HG02588 (cell line): ENCODE data around the gene ANKH.

Source experiments
- ATAC-seq: cut with Tn5 transposase; IDR thresholded peaks from one replicate; pipeline ENCODE4 v1.9.1; 2021; ENCODE audit warnings: mild to moderate bottlenecking, moderate library complexity; ENCODE audit not compliant: unreplicated experiment

The ANKH gene

GRCh38 chr5:14741801-14742440, 129.7 kb downstream of the ANKH start:
- no peak for ATAC-seq

GRCh38 chr5:14741131-14741530, 130.4 kb downstream of the ANKH start:
- no peak for ATAC-seq

- no peak for ATAC-seq
Measured at GRCh38 chr5:14739981-14740380, 131.6 kb downstream of the ANKH start.

- no peak for ATAC-seq
Measured at GRCh38 chr5:14739538-14739937, 132.0 kb downstream of the ANKH start.

GRCh38 chr5:14738050-14738449, 133.5 kb downstream of the ANKH start:
- no peak for ATAC-seq

GRCh38 chr5:14737291-14737690, 134.3 kb downstream of the ANKH start:
- no peak for ATAC-seq

- no peak for ATAC-seq
Measured at GRCh38 chr5:14735944-14736343, 135.6 kb downstream of the ANKH start.

- ATAC-seq = no peak
Measured at GRCh38 chr5:14734396-14734795, 137.2 kb downstream of the ANKH start.

GRCh38 chr5:14733661-14734060, 137.9 kb downstream of the ANKH start:
- no peak for ATAC-seq

- no peak for ATAC-seq
Measured at GRCh38 chr5:14732991-14733390, 138.6 kb downstream of the ANKH start.

- ATAC-seq = no peak
Measured at GRCh38 chr5:14730881-14731280, 140.7 kb downstream of the ANKH start.

GRCh38 chr5:14730466-14730865, 141.1 kb downstream of the ANKH start:
- ATAC-seq = no peak

- no peak for ATAC-seq
Measured at GRCh38 chr5:14729448-14730385, 141.9 kb downstream of the ANKH start.

- no peak for ATAC-seq
Measured at GRCh38 chr5:14728459-14728938, 143.1 kb downstream of the ANKH start.

- no peak for ATAC-seq
Measured at GRCh38 chr5:14727928-14728458, 143.6 kb downstream of the ANKH start.

GRCh38 chr5:14727428-14727865, 144.1 kb downstream of the ANKH start:
- no peak for ATAC-seq

- no peak for ATAC-seq
Measured at GRCh38 chr5:14726066-14726838, 145.3 kb downstream of the ANKH start.

GRCh38 chr5:14724633-14725032, 146.9 kb downstream of the ANKH start:
- ATAC-seq = no peak

GRCh38 chr5:14723701-14724132, 147.9 kb downstream of the ANKH start:
- ATAC-seq = no peak

GRCh38 chr5:14722923-14723322, 148.7 kb downstream of the ANKH start:
- no peak for ATAC-seq
